HCT116 (cell line): ENCODE data around the gene GRID2. TPM values are rescaled to one million over a fixed set of nuclear protein-coding genes. Genes with fewer than 3 reads are reported as not detected.

ENCODE experiments used
- ATAC-seq: fragments of 200-7000 bp; cut with Tn5 transposase; 2 replicates; pipeline ENCODE4 v1.9.1; 2020; ENCODE audit warnings: mild to moderate bottlenecking, moderate library complexity
- BruUV-seq: library from RNA; stranded (reverse); fragments of 400-500 nt; replicated peaks from 2 replicates; lab custom pipeline; 2021; lab: Mats Ljungman, UMichigan
- CTCF ChIA-PET: fragments of 300-600 bp; sonication (Branson Sonifier 250); formaldehyde crosslinking; loops from one replicate; lab custom pipeline; 2021; ENCODE audit warnings: antibody characterized with exemption; lab: Charles Lee
- POLR2A ChIA-PET: fragments of 300-600, 350-600 bp; sonication (Branson Sonifier 250); formaldehyde crosslinking; loops from one replicate; lab custom pipeline; 2021; ENCODE audit warnings: antibody characterized with exemption; lab: Charles Lee
- RAD21 ChIA-PET, 2 experiments: fragments of 300-600 bp; sonication (Branson Sonifier 250); formaldehyde crosslinking; loops; one replicate each; lab custom pipeline; 2023; ENCODE audit warnings: low total read pairs in 2 of 2; ENCODE audit not compliant: uncharacterized antibody in 2 of 2, unreplicated experiment in 2 of 2, low non-redundant PET in 1 of 2; lab: Charles Lee
- DNase-seq: peaks from one replicate; pipeline ENCODE4 v3.0.0-alpha.2; 2010; ENCODE audit warnings: low read depth, low spot score
- H2AFZ ChIP-seq: fragments of 200-600 bp; shearing (Covaris generic), sonication (generic); 2 replicates; pipeline ENCODE4 v1.6.1; 2017; ENCODE audit warnings: low read depth, mixed run types, mixed read lengths, antibody characterized with exemption, low read length; ENCODE audit not compliant: poor library complexity, severe bottlenecking
- H3K27ac ChIP-seq: 2 replicates; pipeline ENCODE4 v1.5.1; 2012; ENCODE audit warnings: low read depth, low read length
- H3K27me3 ChIP-seq: fragments of 200-600 bp; sonication (generic); 2 replicates; pipeline ENCODE4 v1.6.1; 2016; ENCODE audit warnings: mixed run types, low read length, mixed read lengths; ENCODE audit not compliant: insufficient read depth
- H3K36me3 ChIP-seq, 2 experiments: fragments of 200-500 bp in 1 of 2; fragments of 200-600 bp in 1 of 2; sonication (Bioruptor generic) in 1 of 2; sonication (generic) in 1 of 2; 2 replicates each; pipeline versions ENCODE4 v1.5.1 to v1.6.1; 2014 to 2016; ENCODE audit warnings: low read length in 2 of 2, inconsistent platforms in 1 of 2, mixed read lengths in 1 of 2, mixed run types in 1 of 2; ENCODE audit not compliant: insufficient read depth in 2 of 2, control insufficient read depth in 1 of 2
- H3K4me1 ChIP-seq, 2 experiments: fragments of 200-600 bp in 1 of 2; sonication (generic) in 1 of 2; 2 replicates each; pipeline versions ENCODE4 v1.5.1 to v1.6.1; 2012 to 2017; ENCODE audit warnings: low read length in 2 of 2, inconsistent platforms in 1 of 2, mild to moderate bottlenecking in 1 of 2, mixed read lengths in 1 of 2, mixed run types in 1 of 2, moderate library complexity in 1 of 2; ENCODE audit not compliant: insufficient read depth in 2 of 2, control insufficient read depth in 1 of 2
- H3K4me2 ChIP-seq: fragments of 200-600 bp; sonication (generic); 2 replicates; pipeline ENCODE4 v1.6.1; 2017; ENCODE audit warnings: mixed run types, low read length, mixed read lengths
- H3K4me3 ChIP-seq, 2 experiments: fragments of 200-600 bp in 1 of 2; sonication (generic) in 1 of 2; replicated peaks in 1 of 2; 2 replicates each; pipeline ENCODE4 v1.5.1; 2011 to 2016; ENCODE audit warnings: low read length in 2 of 2, control low read depth in 1 of 2, low read depth in 1 of 2, mild to moderate bottlenecking in 1 of 2, mixed read lengths in 1 of 2, mixed run types in 1 of 2
- H3K79me2 ChIP-seq: fragments of 200-600 bp; sonication (generic); 2 replicates; pipeline ENCODE4 v1.6.1; 2017; ENCODE audit warnings: mild to moderate bottlenecking, mixed run types, low read length, moderate library complexity, mixed read lengths; ENCODE audit not compliant: insufficient read depth
- H3K9ac ChIP-seq: fragments of 200-600 bp; sonication (generic); 2 replicates; pipeline ENCODE4 v1.6.1; 2016; ENCODE audit warnings: low read length, mixed read lengths
- H3K9me2 ChIP-seq: fragments of 200-600 bp; sonication (generic), shearing (Covaris generic); 2 replicates; pipeline ENCODE4 v1.6.1; 2017; ENCODE audit warnings: mixed run types, mild to moderate bottlenecking, moderate library complexity; ENCODE audit not compliant: insufficient read depth
- H3K9me3 ChIP-seq, 2 experiments: fragments of 200-500 bp in 1 of 2; fragments of 200-600 bp in 1 of 2; sonication (Bioruptor generic) in 1 of 2; sonication (generic) in 1 of 2; 2 replicates each; pipeline ENCODE4 v1.6.1; 2014 to 2017; ENCODE audit warnings: low read length in 2 of 2, mixed read lengths in 2 of 2, inconsistent platforms in 1 of 2, low read depth in 1 of 2, mild to moderate bottlenecking in 1 of 2, mixed run types in 1 of 2, moderate library complexity in 1 of 2; ENCODE audit not compliant: control insufficient read depth in 1 of 2, insufficient read depth in 1 of 2
- H4K20me1 ChIP-seq: fragments of 200-600 bp; sonication (generic), shearing (Covaris generic); 2 replicates; pipeline ENCODE4 v1.6.1; 2017; ENCODE audit warnings: mixed run types, mild to moderate bottlenecking, moderate library complexity; ENCODE audit not compliant: insufficient read depth
- CEBPB ChIP-seq: IDR thresholded peaks from 2 replicates; pipeline ENCODE4 v1.6.1; 2012; ENCODE audit warnings: low read depth
- ELF1 ChIP-seq: IDR thresholded peaks from 2 replicates; pipeline ENCODE4 v1.6.1; 2012; ENCODE audit warnings: low read depth, borderline replicate concordance
- EZH2 ChIP-seq: fragments of 200-600 bp; sonication (generic); IDR thresholded peaks from 2 replicates; pipeline ENCODE4 v1.6.1; 2017; ENCODE audit warnings: antibody characterized with exemption, mixed run types
- EZH2phosphoT487 ChIP-seq: fragments of 200-600 bp; IDR thresholded peaks from 2 replicates; pipeline ENCODE4 v1.6.1; 2018; ENCODE audit warnings: antibody characterized with exemption, borderline replicate concordance
- FOSL1 ChIP-seq: IDR thresholded peaks from 2 replicates; pipeline ENCODE4 v1.6.1; 2012; ENCODE audit warnings: low read depth
- POLR2A ChIP-seq: IDR thresholded peaks from 2 replicates; pipeline ENCODE4 v1.7.0; 2011; ENCODE audit warnings: borderline replicate concordance; ENCODE audit not compliant: insufficient read depth, insufficient read length; ENCODE audit errors: extremely low read depth
- RAD21 ChIP-seq: IDR thresholded peaks from 2 replicates; pipeline ENCODE4 v1.6.1; 2012; ENCODE audit warnings: low read depth, mild to moderate bottlenecking
- SP1 ChIP-seq: IDR thresholded peaks from 2 replicates; pipeline ENCODE4 v1.6.1; 2012; ENCODE audit warnings: low read depth
- YY1 ChIP-seq: IDR thresholded peaks from 2 replicates; pipeline ENCODE4 v1.6.1; 2011; ENCODE audit warnings: low read length, low read depth, moderate library complexity, mild to moderate bottlenecking; ENCODE audit not compliant: insufficient replicate concordance; ENCODE audit errors: extremely low read depth
- ZFX ChIP-seq: fragments of 450-650 bp; IDR thresholded peaks from 2 replicates; pipeline ENCODE4 v1.6.1; 2017
- ZNF274 ChIP-seq: fragments of 200-500 bp; sonication (Bioruptor generic); IDR thresholded peaks from 2 replicates; pipeline ENCODE4 v1.6.1; 2014; ENCODE audit warnings: mild to moderate bottlenecking, low read depth, low read length, inconsistent platforms
- intact Hi-C: fragments of 100-400 bp; cut with micrococcal nuclease; formaldehyde crosslinking; loops from 2 replicates; pipeline ENCODE4 v1.10.0; 2022
- total RNA-seq: library from RNA; stranded (reverse); gene quantifications from one replicate; pipeline ENCODE4 v1.2.1, GENCODE V29; 2021; ENCODE audit not compliant: unreplicated experiment
- TF ChIP-seq, protein P1 (sequence below): IDR thresholded peaks from 2 replicates; pipeline ENCODE4 v1.6.1; 2012
- TF ChIP-seq, protein P2 (sequence below): IDR thresholded peaks from 2 replicates; pipeline ENCODE4 v1.6.1; 2012

The GRID2 gene
- total RNA-seq, 1 experiment from 2014 or later = not detected

DNA sequence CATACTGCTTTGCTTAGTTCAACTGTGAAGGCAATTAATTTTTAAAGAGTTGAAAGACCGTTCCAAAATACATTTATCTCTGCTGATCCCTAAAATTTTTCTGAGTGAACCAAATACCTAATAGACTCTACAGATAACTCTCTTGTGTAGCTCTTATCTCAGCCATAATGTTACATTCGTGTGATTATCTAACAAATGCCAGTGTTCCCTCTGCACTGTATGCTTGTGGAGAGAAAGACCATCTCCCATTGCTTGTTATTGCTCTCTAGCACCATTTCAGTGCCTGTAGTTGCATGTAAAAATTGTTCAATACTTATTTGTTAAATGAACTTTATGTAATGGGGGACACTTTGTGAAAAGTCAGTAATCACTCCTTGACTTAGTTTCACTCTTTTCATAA lies 1443.5 kb downstream of the GRID2 start:
- H3K9me2 ChIP-seq = 0 out of 2 replicates have a peak, but pooled peaks cover 2% of the 10 kb centered on the region
- BruUV-seq = no TSS peak
- H3K27me3 ChIP-seq = no peaks in the 10 kb centered on the region
- H3K79me2 ChIP-seq = no peaks in the 10 kb centered on the region
- DNase-seq (no peak), ATAC-seq (no peak)
- H3K4me2 ChIP-seq = no peak overlapping the region
- H3K9ac ChIP-seq = no peak overlapping the region
- no peak overlapping the region for H3K4me3 ChIP-seq
- H3K27ac ChIP-seq = no peak overlapping the region
- no peaks in the 10 kb centered on the region for H3K4me1 ChIP-seq
- intact Hi-C loops = no loop called here
- TF ChIP-seq YY1 = no peak
- TF ChIP-seq CEBPB = no peak
- TF ChIP-seq SP1 = no peak
- no peak for TF ChIP-seq FOSL1
- no peak for TF ChIP-seq EZH2
- TF ChIP-seq ZFX = no peak
- TF ChIP-seq ELF1 = no peak
- TF ChIP-seq EZH2phosphoT487 = no peak
- TF ChIP-seq RAD21 = no peak
- TF ChIP-seq, protein P1, sequence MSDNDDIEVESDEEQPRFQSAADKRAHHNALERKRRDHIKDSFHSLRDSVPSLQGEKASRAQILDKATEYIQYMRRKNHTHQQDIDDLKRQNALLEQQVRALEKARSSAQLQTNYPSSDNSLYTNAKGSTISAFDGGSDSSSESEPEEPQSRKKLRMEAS = no peak
- TF ChIP-seq ZNF274 = no peak
- TF ChIP-seq, protein P2, sequence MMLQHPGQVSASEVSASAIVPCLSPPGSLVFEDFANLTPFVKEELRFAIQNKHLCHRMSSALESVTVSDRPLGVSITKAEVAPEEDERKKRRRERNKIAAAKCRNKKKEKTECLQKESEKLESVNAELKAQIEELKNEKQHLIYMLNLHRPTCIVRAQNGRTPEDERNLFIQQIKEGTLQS = no peak
- no peak for TF ChIP-seq POLR2A
- ChIA-PET RAD21 (no interaction called here), POLR2A (no interaction called here), CTCF (no interaction called here)
- H2AFZ ChIP-seq = no peak overlapping the region
- H3K9me3 ChIP-seq = no peaks in the 10 kb centered on the region
- no peaks in the 10 kb centered on the region for H4K20me1 ChIP-seq
- no peaks in the 10 kb centered on the region for H3K36me3 ChIP-seq
